Fibroblast of mammary gland (primary cell): ENCODE measurements around the gene FRMPD1.

Source experiments
- DNase-seq: peaks from one replicate; pipeline ENCODE4 v3.0.0-alpha.2; 2010; ENCODE audit warnings: low read depth
- H3K4me3 ChIP-seq: 2 replicates; pipeline ENCODE4 v1.5.1; 2011; ENCODE audit warnings: low read depth, mild to moderate bottlenecking, low read length, moderate library complexity; ENCODE audit not compliant: control insufficient read depth
- TF ChIP-seq, protein P1 (sequence below): conservative IDR thresholded peaks from 2 replicates; pipeline ENCODE4 v1.5.1; 2011; ENCODE audit warnings: low read depth, low read length, inconsistent platforms; ENCODE audit not compliant: control insufficient read depth, insufficient read depth

Gene FRMPD1

DNA sequence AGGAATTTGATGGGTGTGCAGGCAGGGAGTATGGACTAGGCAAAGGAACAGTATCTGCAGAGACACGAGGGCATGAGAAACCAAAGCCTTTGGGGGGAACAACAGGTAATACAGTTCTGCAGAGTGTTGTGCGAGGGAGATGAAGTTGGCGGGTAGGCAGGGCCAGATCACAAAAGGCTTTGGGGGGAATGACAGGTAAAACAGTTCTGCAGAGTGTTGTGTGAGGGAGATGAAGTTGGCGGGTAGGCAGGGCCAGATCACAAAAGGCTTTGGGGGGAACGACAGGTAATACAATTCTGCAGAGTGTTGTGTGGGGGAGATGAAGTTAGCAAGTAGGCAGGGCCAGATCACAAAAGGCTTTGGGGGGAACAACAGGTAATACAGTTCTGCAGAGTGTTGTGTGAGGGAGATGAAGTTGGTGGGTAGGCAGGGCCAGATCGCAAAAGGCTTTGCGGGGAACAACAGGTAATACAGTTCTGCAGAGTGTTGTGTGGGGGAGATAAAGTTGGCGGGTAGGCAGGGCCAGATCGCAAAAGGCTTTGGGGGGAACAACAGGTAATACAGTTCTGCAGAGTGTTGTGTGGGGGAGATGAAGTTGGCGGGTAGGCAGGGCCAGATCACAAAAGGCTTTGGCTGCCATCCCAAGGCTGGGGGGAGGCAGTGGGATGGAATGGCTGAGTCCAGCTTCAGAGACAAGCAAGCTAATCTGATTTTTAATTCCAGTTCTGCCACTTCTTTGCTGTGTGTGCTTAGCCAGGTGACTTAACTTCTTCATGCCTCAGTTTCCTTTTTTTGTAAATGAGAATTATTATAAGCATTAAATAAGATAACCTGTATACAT lies 33.0 kb downstream of the FRMPD1 start:
- H3K4me3 ChIP-seq = no peak overlapping the region
- TF ChIP-seq, protein P1, sequence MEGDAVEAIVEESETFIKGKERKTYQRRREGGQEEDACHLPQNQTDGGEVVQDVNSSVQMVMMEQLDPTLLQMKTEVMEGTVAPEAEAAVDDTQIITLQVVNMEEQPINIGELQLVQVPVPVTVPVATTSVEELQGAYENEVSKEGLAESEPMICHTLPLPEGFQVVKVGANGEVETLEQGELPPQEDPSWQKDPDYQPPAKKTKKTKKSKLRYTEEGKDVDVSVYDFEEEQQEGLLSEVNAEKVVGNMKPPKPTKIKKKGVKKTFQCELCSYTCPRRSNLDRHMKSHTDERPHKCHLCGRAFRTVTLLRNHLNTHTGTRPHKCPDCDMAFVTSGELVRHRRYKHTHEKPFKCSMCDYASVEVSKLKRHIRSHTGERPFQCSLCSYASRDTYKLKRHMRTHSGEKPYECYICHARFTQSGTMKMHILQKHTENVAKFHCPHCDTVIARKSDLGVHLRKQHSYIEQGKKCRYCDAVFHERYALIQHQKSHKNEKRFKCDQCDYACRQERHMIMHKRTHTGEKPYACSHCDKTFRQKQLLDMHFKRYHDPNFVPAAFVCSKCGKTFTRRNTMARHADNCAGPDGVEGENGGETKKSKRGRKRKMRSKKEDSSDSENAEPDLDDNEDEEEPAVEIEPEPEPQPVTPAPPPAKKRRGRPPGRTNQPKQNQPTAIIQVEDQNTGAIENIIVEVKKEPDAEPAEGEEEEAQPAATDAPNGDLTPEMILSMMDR = no peak
- no peak for DNase-seq

DNA sequence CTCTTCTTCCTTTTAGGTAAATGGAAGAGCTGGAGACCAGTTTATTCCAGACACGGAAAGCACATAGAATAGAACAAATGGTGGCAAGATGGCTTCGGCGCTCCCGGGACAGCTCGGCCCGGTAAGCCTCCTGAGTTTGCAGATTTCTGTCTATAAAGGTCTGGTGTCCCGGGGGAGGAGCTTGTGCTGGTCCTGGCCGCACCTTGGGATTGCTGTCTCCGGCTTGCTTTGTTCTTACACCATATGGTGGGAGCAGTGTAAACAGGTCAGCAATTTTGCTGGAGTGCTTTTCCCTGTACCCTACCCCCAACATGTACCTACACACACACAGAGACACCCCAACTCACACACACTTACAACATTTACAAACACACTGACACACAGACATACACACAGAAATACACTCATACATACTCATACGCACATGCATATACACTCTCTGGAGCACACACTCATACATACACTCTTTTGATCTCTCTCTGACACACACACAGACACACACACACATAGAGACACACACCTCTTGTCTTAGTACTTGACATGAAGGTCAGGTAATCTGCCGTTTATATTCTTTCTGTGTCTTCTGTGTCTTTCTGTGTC lies 42.0 kb downstream of the FRMPD1 start:
- no peak overlapping the region for H3K4me3 ChIP-seq
- DNase-seq = no peak
- TF ChIP-seq, protein P1 = no peak

DNA sequence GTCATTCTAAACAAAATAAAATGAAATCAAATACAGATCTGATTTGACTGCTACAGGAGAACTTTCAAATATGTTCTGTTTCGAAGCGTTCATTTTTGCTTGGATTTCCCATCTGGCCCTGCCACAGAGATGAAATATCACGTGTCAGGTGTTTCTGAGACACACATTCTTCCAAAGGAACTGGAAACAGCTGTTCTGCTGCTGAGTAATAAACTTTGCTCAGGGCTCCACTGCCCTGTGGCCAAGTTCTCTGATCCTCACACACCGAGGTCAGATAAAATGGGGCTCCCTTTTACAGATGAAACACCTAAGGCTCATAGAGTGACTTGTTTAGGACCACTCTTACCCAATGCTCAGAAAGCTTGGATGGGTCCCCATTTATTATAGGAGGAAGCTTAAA lies 42.5 kb downstream of the FRMPD1 start:
- H3K4me3 ChIP-seq = no peak overlapping the region
- TF ChIP-seq, protein P1 = no peak
- peak; percentile 43 for DNase-seq

DNA sequence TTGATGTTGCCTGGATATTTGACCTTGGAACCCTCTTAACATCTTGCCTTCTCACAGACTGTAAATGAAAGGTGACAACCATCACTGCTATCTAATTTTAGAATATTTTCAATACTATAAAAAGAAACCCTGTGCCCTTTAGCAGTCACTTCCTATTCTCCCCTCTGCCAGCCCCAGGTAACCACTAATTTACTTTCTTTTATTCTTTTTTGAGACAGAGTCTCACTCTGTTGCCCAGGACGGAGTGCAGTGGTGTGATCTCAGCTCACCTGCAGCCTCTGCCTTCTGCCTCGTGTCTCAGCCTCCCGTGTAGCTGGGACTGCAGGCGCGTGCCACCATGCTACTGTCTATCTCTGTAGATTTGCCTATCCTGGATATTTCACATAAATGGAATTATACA lies 43.6 kb downstream of the FRMPD1 start:
- TF ChIP-seq, protein P1 = no peak
- H3K4me3 ChIP-seq = no peak overlapping the region
- no peak for DNase-seq

DNA sequence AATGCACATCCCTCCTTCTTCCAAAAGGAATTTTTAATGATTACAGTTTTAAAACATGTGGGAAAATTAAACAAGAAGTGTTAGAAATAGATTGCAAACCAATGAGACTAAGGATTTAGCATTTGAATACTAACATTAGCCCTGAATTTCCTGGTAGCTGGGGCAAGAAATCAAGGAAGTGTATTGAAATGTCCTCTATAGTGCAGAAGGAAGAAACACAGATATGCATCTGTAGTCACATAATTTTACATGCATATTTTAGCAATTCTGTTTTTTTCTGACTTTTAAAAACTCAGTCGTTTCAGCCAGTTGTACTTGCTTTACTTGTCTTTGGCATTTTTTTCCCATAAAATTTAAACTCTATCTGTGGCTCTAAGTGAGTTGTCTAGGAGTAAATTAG lies 45.8 kb downstream of the FRMPD1 start:
- no peak for DNase-seq
- TF ChIP-seq, protein P1 = no peak
- H3K4me3 ChIP-seq = no peak overlapping the region

DNA sequence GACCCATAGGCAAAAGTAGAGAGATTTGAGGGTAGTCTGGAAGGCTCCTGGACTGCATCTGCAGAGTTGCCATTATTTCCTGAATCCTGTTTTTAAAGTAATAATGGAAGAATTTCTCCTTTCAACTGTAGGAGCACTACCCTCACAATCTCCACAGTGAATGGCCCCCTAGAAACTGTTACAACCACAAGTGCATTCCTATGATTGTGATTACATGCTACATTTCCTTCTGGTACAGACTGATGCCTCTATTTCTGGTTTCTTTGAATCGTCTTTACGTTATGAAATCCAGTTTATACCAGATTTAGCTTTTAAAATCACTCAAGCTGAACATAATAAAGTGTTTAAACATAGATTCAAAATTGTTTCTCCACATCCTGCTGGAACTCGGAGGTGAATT lies 49.4 kb downstream of the FRMPD1 start:
- DNase-seq = no peak
- TF ChIP-seq, protein P1 = no peak
- no peak overlapping the region for H3K4me3 ChIP-seq

DNA sequence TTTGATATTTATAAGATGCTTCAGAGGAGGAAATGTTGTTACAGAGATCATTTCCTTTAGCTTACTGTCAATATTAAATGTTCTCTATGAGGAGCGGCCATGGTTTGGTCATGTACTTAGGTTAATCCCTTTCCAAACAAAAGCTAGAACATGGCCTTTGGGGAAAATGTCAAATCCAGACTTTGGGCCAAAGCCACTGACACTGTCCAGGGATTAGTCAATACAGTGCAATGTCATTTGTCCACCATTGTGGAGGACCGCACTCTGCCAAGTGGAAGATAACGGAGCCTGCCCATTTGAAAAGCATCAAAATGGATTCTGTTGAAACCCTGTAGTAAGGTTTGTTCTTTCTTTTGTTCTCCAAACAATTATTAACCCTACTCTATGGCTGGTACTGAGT lies 50.1 kb downstream of the FRMPD1 start:
- DNase-seq = no peak
- H3K4me3 ChIP-seq = no peak overlapping the region
- TF ChIP-seq, protein P1 = no peak
